K562 (cell line): Measurements from ENCODE around the gene TAAR2. TPM values are rescaled to one million over a fixed set of nuclear protein-coding genes. Genes with fewer than 3 reads are reported as not detected.

Experiments used
- ATAC-seq: fragments of 200-7000 bp; cut with Tn5 transposase; 3 replicates; pipeline ENCODE4 v1.9.1; 2020; ENCODE audit warnings: moderate library complexity
- BruUV-seq: library from RNA; stranded (reverse); fragments of 400-500 nt; replicated peaks from 2 replicates; lab custom pipeline; 2021; lab: Mats Ljungman, UMichigan
- CTCF ChIA-PET: fragments of 300-600 bp; formaldehyde crosslinking; extraction: SDS; loops from one replicate; lab custom pipeline; 2021; ENCODE audit warnings: low intra/inter-chr PET ratio; lab: Yijun Ruan, JAX
- POLR2A ChIA-PET: fragments of 300-600, 350-650 bp; sonication (Branson Sonifier 250); formaldehyde crosslinking; extraction: SDS; loops from one replicate; lab custom pipeline; 2021; ENCODE audit warnings: antibody characterized with exemption, inconsistent platforms; lab: Yijun Ruan, JAX
- DNase-seq, 4 experiments: peaks; one replicate each; pipeline versions ENCODE4 v3.0.0 to v3.0.0-alpha.2; 2011 to 2018; ENCODE audit warnings: low spot score in 3 of 4, mixed read lengths in 3 of 4; ENCODE audit errors: extremely low read depth in 1 of 4
- FAIRE-seq: peaks from 2 replicates; lab custom pipeline; 2011; peaks lifted over from hg19 to GRCh38; lab: Jason Lieb, UNC
- H2AFZ ChIP-seq: 2 replicates; pipeline ENCODE4 v1.6.0; 2011; ENCODE audit warnings: low read depth, low read length, control low read depth, inconsistent platforms
- H3K27ac ChIP-seq: fragments of 200-600 bp; 3 replicates; pipeline ENCODE4 v1.8.0; 2011; ENCODE audit warnings: low read depth, mild to moderate bottlenecking, control low read depth, inconsistent platforms, low read length, moderate library complexity, mixed read lengths; ENCODE audit errors: extremely low read depth
- H3K27me3 ChIP-seq, 2 experiments: fragments of 300-600 bp in 1 of 2; 2 replicates in 1 of 2; 3 replicates in 1 of 2; pipeline versions ENCODE4 v1.6.0 to v1.8.0; 2011; ENCODE audit warnings: inconsistent platforms in 2 of 2, low read length in 2 of 2, mild to moderate bottlenecking in 1 of 2, mixed read lengths in 1 of 2, moderate library complexity in 1 of 2; ENCODE audit not compliant: control insufficient read depth in 2 of 2, insufficient read depth in 2 of 2
- H3K36me3 ChIP-seq: fragments of 300-600 bp; 3 replicates; pipeline ENCODE4 v1.8.0; 2011; ENCODE audit warnings: mild to moderate bottlenecking, low read length, inconsistent platforms; ENCODE audit not compliant: control insufficient read depth, insufficient read depth
- H3K4me1 ChIP-seq, 2 experiments: fragments of 200-600 bp in 1 of 2; replicated peaks in 1 of 2; 2 replicates in 1 of 2; 3 replicates in 1 of 2; pipeline versions ENCODE4 v1.5.1 to v1.8.0; 2011; ENCODE audit warnings: inconsistent platforms in 2 of 2, low read length in 2 of 2, mild to moderate bottlenecking in 1 of 2, mixed read lengths in 1 of 2, moderate library complexity in 1 of 2; ENCODE audit not compliant: control insufficient read depth in 2 of 2, insufficient read depth in 2 of 2
- H3K4me2 ChIP-seq: 2 replicates; pipeline ENCODE4 v1.6.1; 2011; ENCODE audit warnings: low read length, control low read depth, inconsistent platforms, mixed read lengths; ENCODE audit not compliant: insufficient read depth
- H3K4me3 ChIP-seq: fragments of 200-600 bp; sonication (generic), shearing (Covaris generic); 2 replicates; pipeline ENCODE4 v1.5.1; 2016; ENCODE audit warnings: control low read depth, inconsistent platforms
- H3K79me2 ChIP-seq: fragments of 200-600 bp; 3 replicates; pipeline ENCODE4 v1.8.0; 2011; ENCODE audit warnings: low read length, inconsistent platforms; ENCODE audit not compliant: control insufficient read depth, insufficient read depth
- H3K9ac ChIP-seq, 2 experiments: 2 replicates each; pipeline versions ENCODE4 v1.6.0 to v1.6.1; 2011; ENCODE audit warnings: low read depth in 2 of 2, low read length in 2 of 2, control low read depth in 1 of 2, inconsistent platforms in 1 of 2, mild to moderate bottlenecking in 1 of 2, mixed read lengths in 1 of 2; ENCODE audit not compliant: insufficient read depth in 1 of 2
- H3K9me1 ChIP-seq: one replicate; pipeline ENCODE4 v1.6.0; 2011; ENCODE audit warnings: inconsistent platforms, mild to moderate bottlenecking, low read length, moderate library complexity; ENCODE audit not compliant: control insufficient read depth, insufficient read depth
- H3K9me3 ChIP-seq: replicated peaks from 2 replicates; pipeline ENCODE4 v1.5.1; 2011; ENCODE audit warnings: low read depth, low read length, inconsistent platforms; ENCODE audit not compliant: control insufficient read depth, insufficient read depth
- H4K20me1 ChIP-seq: replicated peaks from 2 replicates; pipeline ENCODE4 v1.6.1; 2011; ENCODE audit warnings: low read length, inconsistent platforms, mixed read lengths; ENCODE audit not compliant: control insufficient read depth, insufficient read depth
- JUNB ChIP-seq: fragments of 450-650 bp; formaldehyde crosslinking; conservative IDR thresholded peaks from 2 replicates; pipeline ENCODE4 v1.4.0; 2020; ENCODE audit warnings: mild to moderate bottlenecking
- REST ChIP-seq, 2 experiments: fragments of 450-650 bp; formaldehyde crosslinking in 1 of 2; IDR thresholded peaks; 2 replicates each; pipeline versions ENCODE4 v1.4.0 to v1.6.1; 2014 to 2020; ENCODE audit warnings: mild to moderate bottlenecking in 2 of 2, borderline replicate concordance in 1 of 2, low read depth in 1 of 2
- WGBS: fragments of 100-300 bp; shearing (Covaris generic); methylation state at CpG from one replicate; pipeline ENCODE4 v1.1.6; 2016; ENCODE audit warnings: low coverage, mixed read lengths; ENCODE audit not compliant: insufficient coverage; ENCODE audit errors: missing lambda C conversion rate; 5-methylcytosine and 5-hydroxymethylcytosine counted together
- in situ Hi-C: fragments of 300-500 bp; cut with MboI; formaldehyde crosslinking; loops from 4 replicates; pipeline ENCODE4 v1.15.0; 2018; ENCODE audit warnings: inconsistent platforms, mixed read lengths
- intact Hi-C: fragments of 100-400 bp; cut with micrococcal nuclease; formaldehyde crosslinking; loops from 2 replicates; pipeline ENCODE4 v1.14.2; 2022
- polyA plus RNA-seq, 8 experiments: library from polyadenylated mRNA; depleted of rRNA in 4 of 8; stranded (reverse) in 5 of 8; unstranded in 3 of 8; fragments of >200 nt; fragmentation: Nextera tagmentation in 2 of 8; fragmentation: Illumina TruSeq in 1 of 8; extraction: Ambion mirVana in 2 of 8; extraction: Trizol in 1 of 8; gene quantifications; 2 replicates each; pipeline versions ENCODE4 v1.2.1 to v1.2.3, GENCODE V29; 2011 to 2014; ENCODE audit warnings: inconsistent platforms in 1 of 8, missing spikeins in 1 of 8
- total RNA-seq, 7 experiments: library from RNA; depleted of rRNA in 6 of 7; stranded (reverse); fragments of >200 nt in 6 of 7; fragmentation: Illumina TruSeq in 2 of 7; extraction: Trizol in 2 of 7; gene quantifications; 2 replicates each; pipeline versions ENCODE4 v1.2.1 to v1.2.3, GENCODE V29; 2011 to 2021; ENCODE audit warnings: low replicate concordance in 1 of 7

The TAAR2 gene
- total and polyA plus RNA-seq, 9 of the 15 experiments (the other 6 are each of a cell fraction or from before 2014, with no cell fraction given): not detected

DNA sequence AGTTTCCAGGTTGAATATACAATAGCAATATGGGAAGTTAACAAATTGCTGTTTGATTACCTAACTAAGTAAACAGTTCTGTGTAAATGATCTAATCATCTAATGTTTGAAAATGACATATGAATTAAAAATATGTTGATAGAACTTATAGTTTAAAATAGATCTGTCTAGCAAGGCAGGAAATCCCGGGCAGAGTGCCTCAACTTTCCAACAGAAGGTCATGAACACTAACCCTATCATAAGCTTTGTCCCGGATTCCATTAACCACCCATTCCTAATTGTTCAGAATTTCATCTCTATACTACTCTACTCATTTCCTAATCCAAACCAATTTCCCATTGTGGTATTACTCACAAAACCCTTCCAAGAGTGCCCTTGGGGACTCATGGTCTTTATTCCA lies 24.8 kb upstream of the TAAR2 start:
- no peak for DNase-seq
- Histone ChIP-seq H3K4me2 (no peak overlapping the region), H3K27me3 (no peaks in the 10 kb centered on the region), H2AFZ (no peak overlapping the region), H3K9ac (no peak overlapping the region), H3K9me1 (no peaks in the 10 kb centered on the region), H3K4me1 (no peaks in the 10 kb centered on the region), H3K9me3 (no peaks in the 10 kb centered on the region), H3K79me2 (no peaks in the 10 kb centered on the region), H3K27ac (no peak overlapping the region), H3K4me3 (no peak overlapping the region), H4K20me1 (no peaks in the 10 kb centered on the region), H3K36me3 (no peaks in the 10 kb centered on the region)
- ChIA-PET POLR2A (interaction anchor here (0.7 to 0.9 kb wide), 2 partner anchors 166 to 311 kb away, joined by 3 read pairs; partner anchors contain the start of gene RPS12), CTCF (no interaction called here)
- no peak for FAIRE-seq
- in situ Hi-C loops: no loop called here
- no peak for ATAC-seq
- BruUV-seq: no TSS peak
- intact Hi-C loops: no loop called here
- WGBS: 0% methylated on average over 2 of the region's 2 CpGs
- no peak for TF ChIP-seq JUNB (CRISPR knock-in tag)
- no peak for TF ChIP-seq REST (IDR thresholded peaks at IDR 0.05; ENCODE audit: borderline replicate concordance)
- TF ChIP-seq REST (CRISPR knock-in tag; IDR thresholded peaks at IDR 0.05; ENCODE audit: low read depth): no peak
